ENCODE data around the gene MRAS.

DNA sequence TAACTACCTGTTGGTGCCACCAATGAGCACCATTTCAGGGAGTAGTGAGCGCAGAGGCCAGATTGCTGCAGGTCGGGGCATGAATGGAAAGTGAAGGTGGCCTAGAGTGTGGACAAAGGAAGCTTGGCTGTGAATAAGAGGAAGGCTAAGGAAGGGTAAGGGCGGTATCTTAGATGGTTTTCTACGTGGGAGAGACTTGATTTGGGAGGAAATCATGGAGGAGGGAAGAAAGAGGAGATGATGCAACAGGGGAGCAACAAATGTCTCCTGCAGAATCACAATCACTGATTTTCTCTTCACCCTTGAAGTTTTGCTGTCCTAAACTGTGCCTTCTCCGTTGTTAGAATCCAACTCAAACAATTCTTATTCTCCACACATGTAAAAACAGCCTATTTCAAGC, 40.5 kb upstream of the MRAS start:
- no peak for TF ChIP-seq EZH2 (IDR thresholded peaks at IDR 0.05; ENCODE audit: insufficient read depth, low read length)
- TF ChIP-seq, protein P1, sequence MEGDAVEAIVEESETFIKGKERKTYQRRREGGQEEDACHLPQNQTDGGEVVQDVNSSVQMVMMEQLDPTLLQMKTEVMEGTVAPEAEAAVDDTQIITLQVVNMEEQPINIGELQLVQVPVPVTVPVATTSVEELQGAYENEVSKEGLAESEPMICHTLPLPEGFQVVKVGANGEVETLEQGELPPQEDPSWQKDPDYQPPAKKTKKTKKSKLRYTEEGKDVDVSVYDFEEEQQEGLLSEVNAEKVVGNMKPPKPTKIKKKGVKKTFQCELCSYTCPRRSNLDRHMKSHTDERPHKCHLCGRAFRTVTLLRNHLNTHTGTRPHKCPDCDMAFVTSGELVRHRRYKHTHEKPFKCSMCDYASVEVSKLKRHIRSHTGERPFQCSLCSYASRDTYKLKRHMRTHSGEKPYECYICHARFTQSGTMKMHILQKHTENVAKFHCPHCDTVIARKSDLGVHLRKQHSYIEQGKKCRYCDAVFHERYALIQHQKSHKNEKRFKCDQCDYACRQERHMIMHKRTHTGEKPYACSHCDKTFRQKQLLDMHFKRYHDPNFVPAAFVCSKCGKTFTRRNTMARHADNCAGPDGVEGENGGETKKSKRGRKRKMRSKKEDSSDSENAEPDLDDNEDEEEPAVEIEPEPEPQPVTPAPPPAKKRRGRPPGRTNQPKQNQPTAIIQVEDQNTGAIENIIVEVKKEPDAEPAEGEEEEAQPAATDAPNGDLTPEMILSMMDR (IDR thresholded peaks at IDR 0.05; ENCODE audit: insufficient read depth, low read depth, low read length), result no peak
